HepG2 (cell line): Measurements from ENCODE around the gene STRN3. TPM values are rescaled to one million over a fixed set of nuclear protein-coding genes. Genes with fewer than 3 reads are reported as not detected.

Experiments
- ATAC-seq: fragments of 200-7000 bp; cut with Tn5 transposase; 3 replicates; pipeline ENCODE4 v1.9.1; 2020; ENCODE audit warnings: mild to moderate bottlenecking, moderate library complexity
- BruUV-seq: library from RNA; stranded (reverse); fragments of 400-500 nt; replicated peaks from 2 replicates; lab custom pipeline; 2021; lab: Mats Ljungman, UMichigan
- CTCF ChIA-PET: fragments of 300-600 bp; formaldehyde crosslinking; extraction: SDS; loops from one replicate; lab custom pipeline; 2021; ENCODE audit warnings: low total read pairs, inconsistent platforms, low intra/inter-chr PET ratio; lab: Yijun Ruan, JAX
- POLR2A ChIA-PET: fragments of 350-600 bp; sonication (Branson Sonifier 250); formaldehyde crosslinking; loops from one replicate; lab custom pipeline; 2020; ENCODE audit warnings: antibody characterized with exemption, inconsistent platforms; lab: Yijun Ruan, JAX
- DNase-seq: peaks from one replicate; pipeline ENCODE4 v3.0.0-alpha.2; 2015; ENCODE audit warnings: low spot score
- FAIRE-seq: peaks from 3 replicates; lab custom pipeline; 2011; peaks lifted over from hg19 to GRCh38; lab: Jason Lieb, UNC
- H2AFZ ChIP-seq: one replicate; pipeline ENCODE4 v1.6.1; 2011; ENCODE audit warnings: low read length, inconsistent platforms
- H3K27ac ChIP-seq: fragments of 300-600 bp; 3 replicates; pipeline ENCODE4 v1.8.0; 2011; ENCODE audit warnings: mixed run types, mild to moderate bottlenecking, mixed read lengths, low read length, inconsistent platforms; ENCODE audit not compliant: insufficient read depth; ENCODE audit errors: extremely low read length
- H3K27me3 ChIP-seq, 2 experiments: fragments of 200-600 bp in 1 of 2; 2 replicates in 1 of 2; 3 replicates in 1 of 2; pipeline versions ENCODE4 v1.6.0 to v1.8.0; 2011; ENCODE audit warnings: low read length in 2 of 2, mild to moderate bottlenecking in 2 of 2, moderate library complexity in 2 of 2, inconsistent platforms in 1 of 2; ENCODE audit not compliant: insufficient read depth in 2 of 2, control insufficient read depth in 1 of 2
- H3K36me3 ChIP-seq, 2 experiments: fragments of 200-600 bp in 1 of 2; replicated peaks in 1 of 2; 2 replicates in 1 of 2; 3 replicates in 1 of 2; pipeline versions ENCODE4 v1.5.1 to v1.8.0; 2011; ENCODE audit warnings: low read length in 2 of 2, inconsistent platforms in 1 of 2; ENCODE audit not compliant: insufficient read depth in 2 of 2, control insufficient read depth in 1 of 2
- H3K4me1 ChIP-seq: 2 replicates; pipeline ENCODE4 v1.5.1; 2012; ENCODE audit warnings: low read length, inconsistent platforms; ENCODE audit not compliant: insufficient read depth
- H3K4me2 ChIP-seq: 2 replicates; pipeline ENCODE4 v1.6.0; 2011; ENCODE audit warnings: low read depth, low read length, inconsistent platforms
- H3K4me3 ChIP-seq, 3 experiments: fragments of 200-600 bp in 1 of 3; sonication (generic), shearing (Covaris generic) in 1 of 3; replicated peaks in 1 of 3; 2 replicates each; pipeline ENCODE4 v1.5.1; 2011 to 2016; ENCODE audit warnings: low read length in 3 of 3, inconsistent platforms in 2 of 3, low read depth in 2 of 3, mild to moderate bottlenecking in 2 of 3, control low read depth in 1 of 3, mixed read lengths in 1 of 3; ENCODE audit not compliant: insufficient read depth in 1 of 3
- H3K79me2 ChIP-seq: one replicate; pipeline ENCODE4 v1.6.1; 2011; ENCODE audit warnings: low read length, inconsistent platforms; ENCODE audit not compliant: insufficient read depth
- H3K9ac ChIP-seq: 2 replicates; pipeline ENCODE4 v1.6.0; 2011; ENCODE audit warnings: mild to moderate bottlenecking, low read depth, low read length, inconsistent platforms; ENCODE audit not compliant: insufficient read depth
- H3K9me3 ChIP-seq: 2 replicates; pipeline ENCODE4 v1.5.1; 2012; ENCODE audit warnings: mild to moderate bottlenecking, low read length
- H4K20me1 ChIP-seq: 2 replicates; pipeline ENCODE4 v1.6.0; 2011; ENCODE audit warnings: inconsistent platforms, mild to moderate bottlenecking, low read length, moderate library complexity; ENCODE audit not compliant: insufficient read depth
- ARNT2 ChIP-seq: sonication (generic); formaldehyde crosslinking; IDR thresholded peaks from 2 replicates; pipeline ENCODE4 v1.8.0; 2022; ENCODE audit warnings: mild to moderate bottlenecking, low read depth, missing genetic modification reagents, moderate library complexity
- CHD4 ChIP-seq: fragments of 200-600 bp; sonication (generic); IDR thresholded peaks from 2 replicates; pipeline ENCODE4 v1.7.0; 2017; ENCODE audit warnings: mild to moderate bottlenecking, low read length, borderline replicate concordance
- CREM ChIP-seq, 2 experiments: sonication (generic) in 1 of 2; formaldehyde crosslinking in 1 of 2; IDR thresholded peaks; 2 replicates each; pipeline versions ENCODE4 v1.4.0 to v1.6.1; 2016 to 2020; ENCODE audit warnings: antibody characterized with exemption in 1 of 2, mild to moderate bottlenecking in 1 of 2, missing genetic modification reagents in 1 of 2
- FOSL1 ChIP-seq: sonication (generic); formaldehyde crosslinking; IDR thresholded peaks from 2 replicates; pipeline ENCODE4 v1.9.0; 2021; ENCODE audit warnings: missing genetic modification reagents, borderline replicate concordance
- KMT2A ChIP-seq: sonication (generic); formaldehyde crosslinking; IDR thresholded peaks from 2 replicates; pipeline ENCODE4 v1.4.0; 2020; ENCODE audit warnings: missing genetic modification reagents
- LCORL ChIP-seq, 2 experiments: fragments of 450-650 bp in 1 of 2; sonication (generic) in 1 of 2; formaldehyde crosslinking in 1 of 2; IDR thresholded peaks; 2 replicates each; pipeline versions ENCODE4 v1.5.0 to v1.6.1; 2017 to 2020; ENCODE audit warnings: antibody characterized with exemption in 1 of 2, missing genetic modification reagents in 1 of 2
- MIXL1 ChIP-seq: IDR thresholded peaks from 2 replicates; pipeline ENCODE4 v1.6.1; 2016
- NR2F1 ChIP-seq, 2 experiments: fragments of 450-650 bp in 1 of 2; formaldehyde crosslinking in 1 of 2; IDR thresholded peaks; 2 replicates each; pipeline versions ENCODE4 v1.5.0 to v1.6.1; 2016 to 2020; ENCODE audit warnings: mild to moderate bottlenecking in 1 of 2, missing compliant biosample characterization in 1 of 2, missing genetic modification reagents in 1 of 2, moderate library complexity in 1 of 2
- POLR2AphosphoS2 ChIP-seq: IDR thresholded peaks from 2 replicates; pipeline ENCODE4 v1.6.1; 2011; ENCODE audit warnings: low read depth, low read length, improper control_type of control experiment
- RXRB ChIP-seq: IDR thresholded peaks from 2 replicates; pipeline ENCODE4 v1.6.1; 2016; ENCODE audit warnings: borderline replicate concordance, missing genetic modification reagents, missing compliant biosample characterization
- STAT6 ChIP-seq: sonication (generic); formaldehyde crosslinking; IDR thresholded peaks from 2 replicates; pipeline ENCODE4 v1.4.0; 2020; ENCODE audit warnings: missing genetic modification reagents, mild to moderate bottlenecking, borderline replicate concordance
- ZFAT ChIP-seq: sonication (generic); formaldehyde crosslinking; conservative IDR thresholded peaks from 2 replicates; pipeline ENCODE4 v1.8.1; 2023; ENCODE audit warnings: missing genetic modification reagents, inconsistent platforms
- ZNF296 ChIP-seq: sonication (generic); formaldehyde crosslinking; conservative IDR thresholded peaks from 2 replicates; pipeline ENCODE4 v1.5.0; 2020; ENCODE audit warnings: mild to moderate bottlenecking, missing genetic modification reagents
- ZNF354B ChIP-seq: sonication (generic); formaldehyde crosslinking; IDR thresholded peaks from 2 replicates; pipeline ENCODE4 v1.8.0; 2022; ENCODE audit warnings: mild to moderate bottlenecking, missing genetic modification reagents
- ZNF644 ChIP-seq: IDR thresholded peaks from 2 replicates; pipeline ENCODE4 v1.6.1; 2016; ENCODE audit warnings: low read depth
- ZNF710 ChIP-seq: sonication (generic); formaldehyde crosslinking; IDR thresholded peaks from 2 replicates; pipeline ENCODE4 v1.5.0; 2020; ENCODE audit warnings: mild to moderate bottlenecking, missing genetic modification reagents, borderline replicate concordance
- ZNF724P ChIP-seq: sonication (generic); formaldehyde crosslinking; IDR thresholded peaks from 2 replicates; pipeline ENCODE4 v1.8.0; 2022; ENCODE audit warnings: missing genetic modification reagents, borderline replicate concordance
- in situ Hi-C: cut with HindIII; loops from 2 replicates; pipeline ENCODE4 v1.10.0; 2017; ENCODE audit warnings: low pct_unique_long_range_greater_than_20kb; ENCODE audit not compliant: extremely low pct_ligation_motif_present
- intact Hi-C: fragments of 100-400 bp; cut with micrococcal nuclease; formaldehyde crosslinking; loops from one replicate; pipeline ENCODE4 v1.10.0; 2022; ENCODE audit not compliant: unreplicated experiment
- polyA plus RNA-seq, 8 experiments: library from polyadenylated mRNA; depleted of rRNA in 3 of 8; stranded (reverse) in 7 of 8; unstranded in 1 of 8; fragments of >200 nt; fragmentation: Illumina TruSeq in 4 of 8; extraction: Trizol in 4 of 8; gene quantifications; 2 replicates each; pipeline versions ENCODE4 v1.2.1 to v1.2.3, GENCODE V29; 2011 to 2016; ENCODE audit warnings: low read depth in 4 of 8, missing spikeins in 1 of 8, mixed read lengths in 1 of 8; ENCODE audit not compliant: insufficient read depth in 1 of 8
- total RNA-seq, 5 experiments: library from RNA; depleted of rRNA; stranded (reverse); fragments of >200 nt; fragmentation: Illumina TruSeq; extraction: Trizol; gene quantifications; 2 replicates each; pipeline ENCODE4 v1.2.3, GENCODE V29; 2016; ENCODE audit warnings: low read depth in 1 of 5

Gene STRN3
- total and polyA plus RNA-seq, 2 of the 13 experiments (the other 11 are each of a cell fraction or from before 2014, with no cell fraction given) = 49.4 to 123 TPM

GRCh38 chr14:30988509-30988908 lies 37.7 kb downstream of the STRN3 start:
- no peaks in the 10 kb centered on the region for H3K9me3 ChIP-seq
- H3K4me3 ChIP-seq = no peak overlapping the region
- CTCF ChIA-PET = no interaction called here
- 0 out of 2 replicates have a peak, but pooled peaks have one; percentile 21 for TF ChIP-seq CREM (IDR thresholded peaks at IDR 0.05)
- TF ChIP-seq CREM (CRISPR knock-in tag; IDR thresholded peaks at IDR 0.05) = no peak
- TF ChIP-seq STAT6 = no peak
- TF ChIP-seq ZFAT = no peak
- TF ChIP-seq MIXL1 (CRISPR knock-in tag) = peak; percentile 13; the same call in 1 of the 2 replicates
- no peak for TF ChIP-seq KMT2A (CRISPR knock-in tag)
- peak; percentile 26; the same call in 1 of the 2 replicates for TF ChIP-seq RXRB (CRISPR knock-in tag)
- peak; percentile 63 for TF ChIP-seq ZNF644 (CRISPR knock-in tag)
- 0 out of 2 replicates have a peak, but pooled peaks have one; percentile 40 for TF ChIP-seq ZNF354B (CRISPR knock-in tag)
- TF ChIP-seq POLR2AphosphoS2 = 0 out of 2 replicates have a peak, but pooled peaks have one; percentile 46
- TF ChIP-seq FOSL1 (CRISPR knock-in tag) = 0 out of 2 replicates have a peak, but pooled peaks have one; percentile 10
- 0 out of 4 replicates have a peak, but pooled peaks of 1 of the 2 experiments have one; percentile 27 for TF ChIP-seq NR2F1 (CRISPR knock-in tag; IDR thresholded peaks at IDR 0.05)
- TF ChIP-seq LCORL (IDR thresholded peaks at IDR 0.05) = peak; percentile 10; the same call in 1 of the 2 replicates
- TF ChIP-seq LCORL (CRISPR knock-in tag; IDR thresholded peaks at IDR 0.05) = no peak
- peak; percentile 45; the same call in 1 of the 2 replicates for TF ChIP-seq ZNF724P (CRISPR knock-in tag)
- TF ChIP-seq ZNF296 = no peak
- 0 out of 2 replicates have a peak, but pooled peaks have one; percentile 17 for TF ChIP-seq CHD4
- TF ChIP-seq ZNF710 (CRISPR knock-in tag) = no peak
- TF ChIP-seq ARNT2 = 0 out of 2 replicates have a peak, but pooled peaks have one; percentile 48
- TF ChIP-seq, all 625 proteins: peak for 12
- ATAC-seq = peak; percentile 63
- peak; percentile 49 for DNase-seq
- Histone ChIP-seq H3K27ac (peak overlapping the region; percentile 30), H2AFZ (no peak overlapping the region), H3K4me1 (peaks cover 31% of the 10 kb centered on the region), H3K79me2 (peaks cover 92% of the 10 kb centered on the region), H3K9ac (no peak overlapping the region), H3K36me3 (peaks cover 4 to 5% of the 10 kb centered on the region in 2 experiments; a peak in 2 of 5 replicates), H4K20me1 (peaks cover 75% of the 10 kb centered on the region), H3K27me3 (no peaks in the 10 kb centered on the region), H3K4me2 (no peak overlapping the region)
- POLR2A ChIA-PET = interaction anchor here (1.0 to 2.5 kb wide), 2 partner anchors 36 to 38 kb away, joined by 6 to 17 read pairs; partner anchors contain the start of genes AP4S1 and STRN3
- intact Hi-C loops = loop anchor here (10.0 kb wide), 1 partner anchor 366 kb away; no protein-coding TSS in a partner anchor
- in situ Hi-C loops = no loop called here
- no peak for FAIRE-seq
- no TSS peak for BruUV-seq
